Measurements from ENCODE around the gene STRN4. TPM values are rescaled to one million over a fixed set of nuclear protein-coding genes. Genes with fewer than 3 reads are reported as not detected.

Gene STRN4
- total RNA-seq, 2 experiments from 2014 or later: 66.1 to 69.6 TPM

- POLR2A ChIA-PET: no interaction called here
- CTCF ChIA-PET: interaction anchor here (1.2 kb wide), 2 partner anchors 17 to 49 kb away, joined by 3 to 6 read pairs; partner anchors contain the start of gene DACT3
These were observed 35.6 kb downstream of the STRN4 start for GRCh38 chr19:46710687-46711086.

DNA sequence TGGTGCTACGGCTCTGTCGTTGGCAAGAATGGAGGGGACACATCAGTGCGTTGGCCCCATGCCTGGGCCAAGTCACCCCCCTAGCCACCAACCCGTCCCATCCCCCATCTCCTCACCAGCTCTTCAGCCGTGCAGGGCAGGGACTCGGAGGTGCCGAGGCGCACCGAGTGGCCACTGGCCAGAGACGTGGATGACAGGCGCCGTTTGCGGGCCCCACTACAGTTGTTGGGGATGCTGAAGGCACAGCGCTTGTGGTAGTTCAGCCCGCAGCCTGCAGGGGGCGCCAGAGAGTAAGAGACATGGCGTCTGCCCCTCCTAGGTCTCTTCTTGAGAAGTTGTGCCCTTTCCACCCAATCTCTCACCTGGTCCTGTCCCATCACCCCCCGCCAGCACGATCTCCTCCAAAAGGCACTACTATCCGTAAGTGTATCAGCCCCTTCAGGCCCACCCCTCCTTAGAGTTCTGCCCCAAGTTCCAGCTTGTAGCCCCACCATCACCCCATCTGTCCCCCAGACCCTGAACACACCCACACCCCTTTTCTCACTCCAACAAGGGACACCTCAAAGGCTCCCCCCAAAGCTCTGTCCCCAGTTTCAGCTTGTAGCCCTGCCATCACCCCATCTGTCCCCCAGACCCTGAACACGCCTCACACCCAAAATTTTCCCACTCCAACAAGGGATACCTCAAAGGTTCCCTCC lies 41.7 kb downstream of the STRN4 start:
- POLR2A ChIA-PET: interaction anchor here (0.9 kb wide), 1 partner anchor 102 kb away, joined by 3 read pairs; no protein-coding TSS in a partner anchor

DNA sequence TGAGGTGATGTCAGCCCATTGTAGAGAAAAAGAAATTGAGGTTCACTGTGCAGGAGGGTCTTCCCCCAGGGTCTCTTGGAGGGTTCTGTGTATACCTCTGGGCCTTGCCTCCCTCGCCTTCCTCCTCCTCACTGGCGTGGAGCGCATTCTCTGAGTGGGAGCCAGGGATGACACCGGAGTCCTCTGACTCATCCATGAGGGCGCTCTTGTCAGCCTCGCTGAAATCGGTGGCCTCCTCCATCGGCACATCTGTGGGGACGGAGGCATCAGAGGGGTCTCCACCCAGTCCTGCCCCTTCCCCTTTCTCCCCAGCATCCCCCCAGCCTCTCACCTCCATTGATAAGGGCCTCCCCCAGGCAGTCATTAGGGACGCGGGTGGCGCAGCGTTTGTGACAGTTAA lies 45.5 kb downstream of the STRN4 start:
- ChIA-PET POLR2A (no interaction called here), CTCF (interaction anchor here (1.2 kb wide), 1 partner anchor 17 kb away, joined by 3 read pairs; no protein-coding TSS in a partner anchor)

More for the DNA sequence above, 41.7 kb downstream of the STRN4 start:
- CTCF ChIA-PET: interaction anchor here (0.7 to 6.0 kb wide), 23 partner anchors 9 to 136 kb away, joined by 3 to 58 read pairs (median 4); partner anchors contain the start of genes DACT3 and FKRP

GRCh38 chr19:46698395-46699321 lies 47.6 kb downstream of the STRN4 start:
- ChIA-PET POLR2A (no interaction called here), CTCF (interaction anchor here (1.0 kb wide), 1 partner anchor 8 kb away, joined by 3 read pairs; no protein-coding TSS in a partner anchor)

DNA sequence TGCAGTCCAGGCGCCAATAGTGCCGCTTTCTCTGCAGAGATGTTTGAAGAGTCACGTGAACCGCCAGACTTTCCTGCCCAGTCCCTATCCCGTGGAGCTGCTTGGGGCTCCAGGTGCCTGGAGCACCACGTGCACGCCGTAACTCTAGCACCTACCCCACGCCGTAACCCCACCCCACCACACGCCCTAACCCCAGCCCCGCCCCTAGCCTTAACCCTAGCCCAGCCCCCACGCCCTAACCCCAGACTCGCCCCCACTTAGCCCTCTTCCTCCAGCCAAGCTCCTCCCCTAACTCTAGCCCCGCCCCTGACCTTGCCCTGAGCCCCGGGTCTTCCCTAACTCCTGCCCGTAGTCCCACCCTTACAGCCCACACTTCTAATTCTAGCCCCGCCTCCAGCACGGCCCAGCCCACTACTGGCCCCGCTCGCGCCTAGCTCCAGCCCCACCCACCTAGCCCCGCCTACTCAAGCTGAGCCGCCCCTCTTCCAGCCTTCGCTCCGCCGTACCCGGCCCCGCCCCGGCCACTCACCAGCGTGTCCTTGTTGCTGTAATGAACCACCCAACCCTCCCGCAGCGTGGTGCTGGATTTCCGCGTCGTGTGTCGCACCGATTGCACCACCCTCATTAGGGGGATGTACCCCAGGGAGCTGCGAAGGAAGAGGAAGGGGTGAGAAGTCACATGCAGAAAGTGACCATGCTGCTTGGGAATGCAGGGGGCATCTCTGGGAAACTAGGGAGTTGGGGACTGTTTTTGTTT lies 48.9 kb downstream of the STRN4 start:
- POLR2A ChIA-PET: no interaction called here

DNA sequence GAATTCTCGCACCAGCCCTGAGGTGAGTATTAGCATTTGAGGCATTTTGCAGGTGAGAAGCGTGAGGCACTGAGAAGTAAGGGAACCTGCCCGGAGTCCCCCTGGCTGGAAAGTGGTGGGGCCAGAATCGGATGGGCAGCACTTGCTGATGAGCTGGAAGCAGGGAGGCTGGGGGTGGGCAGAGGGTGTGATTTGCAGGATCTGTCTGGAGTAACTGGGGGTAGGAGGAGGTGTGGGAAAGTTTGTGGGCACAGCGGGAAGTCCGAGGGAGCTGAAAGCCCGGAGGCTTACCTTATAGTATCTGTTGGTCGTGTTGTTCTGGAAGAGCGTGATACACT lies 49.4 kb downstream of the STRN4 start:
- POLR2A ChIA-PET: no interaction called here
- CTCF ChIA-PET: interaction anchor here (0.7 to 3.2 kb wide), 5 partner anchors 8 to 88 kb away, joined by 3 to 10 read pairs (median 3); no protein-coding TSS in a partner anchor

More for the DNA sequence above, 48.9 kb downstream of the STRN4 start:
- CTCF ChIA-PET: interaction anchor here (0.7 to 3.2 kb wide), 5 partner anchors 7 to 88 kb away, joined by 3 to 10 read pairs (median 3); no protein-coding TSS in a partner anchor

- POLR2A ChIA-PET: no interaction called here
- CTCF ChIA-PET: interaction anchor here (1.4 to 3.2 kb wide), 2 partner anchors 8 to 10 kb away, joined by 3 to 10 read pairs; no protein-coding TSS in a partner anchor
These were observed 50.2 kb downstream of the STRN4 start for GRCh38 chr19:46696052-46696451.

DNA sequence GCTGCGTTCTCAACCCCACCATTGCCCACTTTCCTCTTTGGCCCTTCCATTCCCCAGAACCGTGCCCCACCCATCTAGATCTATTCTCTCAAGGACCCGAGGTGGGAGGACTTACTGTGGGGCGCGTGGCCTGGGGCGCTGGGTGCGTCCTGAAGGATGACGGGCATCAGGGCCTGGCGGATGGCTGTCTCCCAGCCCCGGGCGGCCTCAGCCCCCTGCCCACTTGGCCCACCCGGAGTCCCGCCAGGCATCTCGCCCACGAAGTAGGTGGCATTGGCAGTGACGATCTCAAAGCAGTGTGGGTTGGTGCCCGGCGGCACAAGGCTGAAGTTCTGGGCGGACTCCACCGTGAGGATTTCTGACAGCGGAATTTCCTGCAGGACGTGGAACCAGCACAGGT lies 52.5 kb downstream of the STRN4 start:
- ChIA-PET CTCF (interaction anchor here (0.6 kb wide), 2 partner anchors 28 to 32 kb away, joined by 3 to 4 read pairs; no protein-coding TSS in a partner anchor), POLR2A (interaction anchor here (0.5 kb wide), 1 partner anchor 147 kb away, joined by 3 read pairs; no protein-coding TSS in a partner anchor)

GRCh38 chr19:46692918-46693722 lies 53.1 kb downstream of the STRN4 start:
- ChIA-PET POLR2A (interaction anchor here (0.5 kb wide), 1 partner anchor 147 kb away, joined by 3 read pairs; no protein-coding TSS in a partner anchor), CTCF (interaction anchor here (0.6 kb wide), 2 partner anchors 27 to 31 kb away, joined by 3 to 4 read pairs; no protein-coding TSS in a partner anchor)

DNA sequence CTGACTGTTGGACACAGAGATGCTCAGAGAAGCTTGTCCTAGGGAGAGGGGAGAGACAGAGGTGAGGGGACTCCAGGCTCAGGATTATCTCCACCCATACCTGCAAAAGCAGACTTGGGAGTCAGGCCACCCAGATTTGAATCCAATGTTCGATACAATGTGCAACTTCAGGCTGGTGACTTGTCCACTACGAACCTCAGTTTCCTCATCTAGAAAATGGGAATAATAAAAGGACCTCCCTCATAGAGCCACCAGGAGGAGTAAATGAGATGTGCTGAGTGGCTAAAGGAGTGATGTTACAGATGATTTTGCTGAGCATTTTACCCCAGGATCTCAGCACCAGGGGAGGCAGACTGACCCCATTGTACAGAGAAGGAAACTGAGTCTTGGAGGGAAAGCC lies 54.3 kb downstream of the STRN4 start:
- ChIA-PET POLR2A (no interaction called here), CTCF (interaction anchor here (1.1 to 1.2 kb wide), 2 partner anchors 13 to 30 kb away, joined by 3 read pairs; no protein-coding TSS in a partner anchor)

- POLR2A ChIA-PET: interaction anchor here (0.5 to 0.7 kb wide), 2 partner anchors 13 to 440 kb away, joined by 3 to 4 read pairs; no protein-coding TSS in a partner anchor
- CTCF ChIA-PET: interaction anchor here (0.6 to 1.3 kb wide), 5 partner anchors 8 to 79 kb away, joined by 3 read pairs; no protein-coding TSS in a partner anchor
These were observed 55.1 kb downstream of the STRN4 start for GRCh38 chr19:46691104-46691503.

DNA sequence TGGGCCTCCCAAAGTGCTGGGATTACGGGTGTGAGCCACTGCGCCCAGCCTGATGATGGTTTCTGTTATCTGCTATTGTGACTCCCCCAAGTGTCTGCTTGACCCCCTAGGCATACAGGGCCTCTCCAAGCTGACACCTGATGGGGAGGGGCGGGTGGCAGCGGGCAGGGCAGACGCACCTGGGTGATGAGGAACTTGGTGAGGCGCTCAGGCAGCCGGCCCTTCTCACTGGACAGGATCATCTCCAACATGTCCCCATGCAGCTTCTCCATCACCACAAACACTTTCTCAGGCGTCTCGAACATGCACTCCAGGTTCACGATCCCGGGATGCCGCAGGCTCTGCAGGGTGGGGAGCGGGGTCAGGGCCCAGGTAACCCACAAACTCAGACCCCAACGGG lies 56.9 kb downstream of the STRN4 start:
- CTCF ChIA-PET: no interaction called here
- POLR2A ChIA-PET: no interaction called here

GRCh38 chr19:46687438-46688145 lies 58.7 kb downstream of the STRN4 start:
- CTCF ChIA-PET: no interaction called here
- POLR2A ChIA-PET: interaction anchor here (0.6 kb wide), 1 partner anchor 93 kb away, joined by 3 read pairs; no protein-coding TSS in a partner anchor

- CTCF ChIA-PET: no interaction called here
- POLR2A ChIA-PET: no interaction called here
These were observed 61.1 kb downstream of the STRN4 start for GRCh38 chr19:46685189-46685588.

- ChIA-PET CTCF (interaction anchor here (1.6 to 2.4 kb wide), 2 partner anchors 26 to 64 kb away, joined by 6 to 10 read pairs; no protein-coding TSS in a partner anchor), POLR2A (no interaction called here)
These were observed 68.0 kb downstream of the STRN4 start for GRCh38 chr19:46678110-46678732.

GRCh38 chr19:46674416-46675178 lies 71.7 kb downstream of the STRN4 start:
- CTCF ChIA-PET: interaction anchor here (0.6 to 1.5 kb wide), 3 partner anchors 12 to 30 kb away, joined by 3 to 5 read pairs (median 4); no protein-coding TSS in a partner anchor
- POLR2A ChIA-PET: no interaction called here

All from activated CD8-positive, alpha-beta memory T cell treated with anti-CD3 and anti-CD28 coated beads for 36 hours (primary cell).